ENCODE measurements around the gene COL23A1.

The COL23A1 gene

DNA sequence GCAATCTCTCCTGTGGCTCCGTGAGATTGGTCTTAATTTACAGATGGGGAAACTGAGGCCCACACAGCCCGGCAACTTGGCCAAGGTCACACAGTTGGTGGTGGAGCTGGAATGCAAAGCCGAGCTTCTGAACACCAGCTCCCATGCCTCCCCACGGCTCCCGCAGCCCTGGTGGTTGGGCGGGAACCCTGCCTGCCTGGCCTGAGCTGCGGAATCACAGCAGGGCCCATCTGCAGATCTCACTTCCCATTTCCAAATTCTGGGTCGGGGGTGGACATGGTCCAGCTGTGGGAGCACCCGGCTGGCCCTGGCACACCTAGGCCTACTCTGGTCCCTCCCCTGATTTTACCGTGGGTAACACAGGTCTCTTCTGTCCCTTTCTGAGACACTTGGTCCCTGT lies 322.3 kb downstream of the COL23A1 start:
- no peak overlapping the region for H3K4me2 ChIP-seq (ENCODE audit: low read depth, low read length)
- no peak for TF ChIP-seq EZH2phosphoT487 (IDR thresholded peaks at IDR 0.05; ENCODE audit: low read length)
- H3K27me3 ChIP-seq (replicated peaks; ENCODE audit: insufficient read depth, low read length) = peaks cover 55% of the 10 kb centered on the region
- H3K79me2 ChIP-seq (ENCODE audit: low read length) = no peaks in the 10 kb centered on the region
- no peaks in the 10 kb centered on the region for H3F3A ChIP-seq (ENCODE audit: insufficient read depth, low read length)
- H3K4me1 ChIP-seq (ENCODE audit: low read length) = no peaks in the 10 kb centered on the region
- no peaks in the 10 kb centered on the region for H3K9me2 ChIP-seq (replicated peaks; ENCODE audit: insufficient read depth, low read length)
- H4K20me1 ChIP-seq (ENCODE audit: insufficient read depth, low read length) = no peaks in the 10 kb centered on the region
- no peak overlapping the region for H3K4me3 ChIP-seq (ENCODE audit: low read length)
- no peaks in the 10 kb centered on the region for H3K36me3 ChIP-seq (replicated peaks; ENCODE audit: insufficient read depth, low read length)
- no peak overlapping the region for H2AFZ ChIP-seq (ENCODE audit: low read length)
- H3K27ac ChIP-seq (ENCODE audit: low read length) = no peak overlapping the region
- H3K9ac ChIP-seq (ENCODE audit: low read length) = no peak overlapping the region
- H3K9me3 ChIP-seq (replicated peaks; ENCODE audit: insufficient read depth, low read length) = no peaks in the 10 kb centered on the region
- DNase-seq = no peak

GRCh38 chr5:178267245-178267644 lies 322.9 kb downstream of the COL23A1 start:
- Histone ChIP-seq H3K4me2 (ENCODE audit: low read depth, low read length) (no peak overlapping the region), H3K9me2 (replicated peaks; ENCODE audit: insufficient read depth, low read length) (no peaks in the 10 kb centered on the region), H2AFZ (ENCODE audit: low read length) (no peak overlapping the region), H3K4me3 (ENCODE audit: low read length) (no peak overlapping the region), H3K27ac (ENCODE audit: low read length) (no peak overlapping the region), H3F3A (ENCODE audit: insufficient read depth, low read length) (no peaks in the 10 kb centered on the region), H4K20me1 (ENCODE audit: insufficient read depth, low read length) (no peaks in the 10 kb centered on the region), H3K79me2 (ENCODE audit: low read length) (no peaks in the 10 kb centered on the region), H3K4me1 (ENCODE audit: low read length) (no peaks in the 10 kb centered on the region), H3K27me3 (replicated peaks; ENCODE audit: insufficient read depth, low read length) (peaks cover 49% of the 10 kb centered on the region), H3K36me3 (replicated peaks; ENCODE audit: insufficient read depth, low read length) (no peaks in the 10 kb centered on the region), H3K9ac (ENCODE audit: low read length) (no peak overlapping the region), H3K9me3 (replicated peaks; ENCODE audit: insufficient read depth, low read length) (no peaks in the 10 kb centered on the region)
- no peak for DNase-seq
- TF ChIP-seq, protein P1, sequence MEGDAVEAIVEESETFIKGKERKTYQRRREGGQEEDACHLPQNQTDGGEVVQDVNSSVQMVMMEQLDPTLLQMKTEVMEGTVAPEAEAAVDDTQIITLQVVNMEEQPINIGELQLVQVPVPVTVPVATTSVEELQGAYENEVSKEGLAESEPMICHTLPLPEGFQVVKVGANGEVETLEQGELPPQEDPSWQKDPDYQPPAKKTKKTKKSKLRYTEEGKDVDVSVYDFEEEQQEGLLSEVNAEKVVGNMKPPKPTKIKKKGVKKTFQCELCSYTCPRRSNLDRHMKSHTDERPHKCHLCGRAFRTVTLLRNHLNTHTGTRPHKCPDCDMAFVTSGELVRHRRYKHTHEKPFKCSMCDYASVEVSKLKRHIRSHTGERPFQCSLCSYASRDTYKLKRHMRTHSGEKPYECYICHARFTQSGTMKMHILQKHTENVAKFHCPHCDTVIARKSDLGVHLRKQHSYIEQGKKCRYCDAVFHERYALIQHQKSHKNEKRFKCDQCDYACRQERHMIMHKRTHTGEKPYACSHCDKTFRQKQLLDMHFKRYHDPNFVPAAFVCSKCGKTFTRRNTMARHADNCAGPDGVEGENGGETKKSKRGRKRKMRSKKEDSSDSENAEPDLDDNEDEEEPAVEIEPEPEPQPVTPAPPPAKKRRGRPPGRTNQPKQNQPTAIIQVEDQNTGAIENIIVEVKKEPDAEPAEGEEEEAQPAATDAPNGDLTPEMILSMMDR (IDR thresholded peaks at IDR 0.05; ENCODE audit: low read length) = no peak
- TF ChIP-seq EZH2phosphoT487 (IDR thresholded peaks at IDR 0.05; ENCODE audit: low read length) (no peak), EZH2 (optimal IDR thresholded peaks at IDR 0.05; ENCODE audit: low read depth, low read length) (no peak)

DNA sequence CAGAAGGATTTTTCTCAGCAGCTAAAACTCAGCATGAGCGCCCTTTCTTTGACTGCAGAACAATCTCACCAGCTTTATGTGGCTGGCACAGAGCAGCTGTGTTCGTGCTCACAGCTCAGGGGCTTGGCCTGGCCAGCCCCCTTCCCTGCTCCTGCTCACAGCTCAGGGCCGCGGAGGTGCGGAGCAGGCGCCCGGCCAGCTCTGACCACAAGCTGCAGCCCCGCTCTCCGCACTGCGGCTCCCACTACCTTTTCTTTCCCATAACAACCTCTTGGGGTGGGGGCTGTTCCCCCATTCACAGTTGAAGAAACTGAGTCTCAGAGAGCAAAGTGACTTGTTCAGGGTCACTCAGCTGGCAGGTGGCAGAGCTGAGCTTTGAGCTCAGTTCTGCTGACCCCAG lies 323.6 kb downstream of the COL23A1 start:
- TF ChIP-seq EZH2phosphoT487 (IDR thresholded peaks at IDR 0.05; ENCODE audit: low read length) (no peak), EZH2 (optimal IDR thresholded peaks at IDR 0.05; ENCODE audit: low read depth, low read length) (no peak)
- TF ChIP-seq, protein P1 (IDR thresholded peaks at IDR 0.05; ENCODE audit: low read length) = no peak
- Histone ChIP-seq H3K9ac (ENCODE audit: low read length) (no peak overlapping the region), H3K27ac (ENCODE audit: low read length) (no peak overlapping the region), H3K9me2 (replicated peaks; ENCODE audit: insufficient read depth, low read length) (no peaks in the 10 kb centered on the region), H3K79me2 (ENCODE audit: low read length) (no peaks in the 10 kb centered on the region), H3K9me3 (replicated peaks; ENCODE audit: insufficient read depth, low read length) (no peaks in the 10 kb centered on the region), H3K27me3 (replicated peaks; ENCODE audit: insufficient read depth, low read length) (peaks cover 42% of the 10 kb centered on the region), H3K4me1 (ENCODE audit: low read length) (no peaks in the 10 kb centered on the region), H3K36me3 (replicated peaks; ENCODE audit: insufficient read depth, low read length) (no peaks in the 10 kb centered on the region), H2AFZ (ENCODE audit: low read length) (no peak overlapping the region), H4K20me1 (ENCODE audit: insufficient read depth, low read length) (no peaks in the 10 kb centered on the region), H3K4me2 (ENCODE audit: low read depth, low read length) (no peak overlapping the region), H3K4me3 (ENCODE audit: low read length) (no peak overlapping the region), H3F3A (ENCODE audit: insufficient read depth, low read length) (no peaks in the 10 kb centered on the region)
- no peak for DNase-seq

DNA sequence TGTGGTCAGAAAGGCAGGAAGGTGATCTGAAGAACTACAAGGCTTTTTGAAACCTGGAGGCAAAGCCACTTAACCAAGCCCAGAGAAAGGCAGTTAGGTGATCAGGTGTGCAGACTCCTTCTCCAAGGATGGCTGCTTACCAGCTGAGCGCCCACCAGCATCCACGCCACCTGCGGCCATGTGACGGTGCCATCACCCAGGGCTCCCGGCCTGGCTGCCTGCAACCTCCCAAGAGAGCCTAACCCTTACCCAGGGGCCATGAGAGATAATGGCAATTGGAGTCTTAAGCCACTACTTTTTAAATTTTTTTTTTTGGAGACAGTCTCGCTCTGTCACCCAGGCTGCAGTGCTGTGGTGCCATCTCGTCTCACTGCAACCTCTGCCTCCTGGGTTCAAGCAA lies 324.4 kb downstream of the COL23A1 start:
- H4K20me1 ChIP-seq (ENCODE audit: insufficient read depth, low read length) = no peaks in the 10 kb centered on the region
- no peaks in the 10 kb centered on the region for H3K9me3 ChIP-seq (replicated peaks; ENCODE audit: insufficient read depth, low read length)
- no peaks in the 10 kb centered on the region for H3F3A ChIP-seq (ENCODE audit: insufficient read depth, low read length)
- no peaks in the 10 kb centered on the region for H3K4me1 ChIP-seq (ENCODE audit: low read length)
- H2AFZ ChIP-seq (ENCODE audit: low read length) = no peak overlapping the region
- H3K4me3 ChIP-seq (ENCODE audit: low read length) = no peak overlapping the region
- H3K9me2 ChIP-seq (replicated peaks; ENCODE audit: insufficient read depth, low read length) = no peaks in the 10 kb centered on the region
- no peak overlapping the region for H3K27ac ChIP-seq (ENCODE audit: low read length)
- no peaks in the 10 kb centered on the region for H3K36me3 ChIP-seq (replicated peaks; ENCODE audit: insufficient read depth, low read length)
- H3K4me2 ChIP-seq (ENCODE audit: low read depth, low read length) = no peak overlapping the region
- TF ChIP-seq EZH2 (optimal IDR thresholded peaks at IDR 0.05; ENCODE audit: low read depth, low read length) (no peak), EZH2phosphoT487 (IDR thresholded peaks at IDR 0.05; ENCODE audit: low read length) (no peak)
- TF ChIP-seq, protein P1 (IDR thresholded peaks at IDR 0.05; ENCODE audit: low read length) = no peak
- no peaks in the 10 kb centered on the region for H3K79me2 ChIP-seq (ENCODE audit: low read length)
- H3K9ac ChIP-seq (ENCODE audit: low read length) = no peak overlapping the region
- DNase-seq = no peak
- peaks cover 36% of the 10 kb centered on the region for H3K27me3 ChIP-seq (replicated peaks; ENCODE audit: insufficient read depth, low read length)

All from MM.1S (cell line).